ENCODE data around the gene RIN3. TPM values are rescaled to one million over a fixed set of nuclear protein-coding genes. Genes with fewer than 3 reads are reported as not detected.
A peak's percentile ranks its signal among the peaks of the same experiment; 100 is the strongest.

RIN3 gene
- total RNA-seq, 1 experiment from 2014 or later: 2.4 TPM

DNA sequence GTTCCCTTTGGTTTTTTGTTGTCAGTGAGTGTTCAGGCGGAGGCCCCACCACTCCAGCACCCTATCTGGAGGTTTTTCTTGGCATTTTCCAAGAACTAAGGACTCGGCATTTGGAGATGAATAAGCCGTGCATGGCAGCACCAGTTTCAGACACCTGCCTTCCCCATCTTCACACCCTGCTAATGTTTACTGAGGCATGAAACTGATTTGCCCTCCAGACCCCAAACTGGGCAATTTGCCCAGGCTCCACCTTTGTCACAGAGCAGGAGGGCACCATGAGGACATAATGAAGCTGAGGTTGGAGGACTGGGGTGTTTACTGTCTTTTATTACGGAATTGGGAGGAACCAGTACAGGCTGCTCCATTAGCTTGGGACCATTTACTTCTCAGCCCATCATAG is 121.5 kb downstream of the RIN3 start:
- ChIA-PET POLR2A (ENCODE audit: low non-redundant PET) (no interaction called here), CTCF (no interaction called here)
- no TSS peak for BruUV-seq (replicated peaks)
- intact Hi-C loops (cut with micrococcal nuclease; ENCODE audit: unreplicated experiment): no loop called here
- Histone ChIP-seq H3K4me1 (ENCODE audit: insufficient read depth, low read length, poor library complexity, severe bottlenecking) (peaks cover 5% of the 10 kb centered on the region), H3K27ac (ENCODE audit: low read depth, low read length, poor library complexity, severe bottlenecking) (no peak overlapping the region), H3K36me3 (ENCODE audit: insufficient read depth, low read length, poor library complexity, severe bottlenecking) (no peaks in the 10 kb centered on the region), H3K9me3 (ENCODE audit: low read depth, low read length, poor library complexity, severe bottlenecking) (no peaks in the 10 kb centered on the region), H3K4me3 (ENCODE audit: low read depth, low read length, poor library complexity, severe bottlenecking) (no peak overlapping the region), H3K27me3 (replicated peaks; ENCODE audit: insufficient read depth, low read depth, low read length, poor library complexity) (no peaks in the 10 kb centered on the region)
- no peak for TF ChIP-seq EZH2 (IDR thresholded peaks at IDR 0.05; ENCODE audit: borderline replicate concordance, low read depth, low read length, poor library complexity, severe bottlenecking)
- TF ChIP-seq, protein P1, sequence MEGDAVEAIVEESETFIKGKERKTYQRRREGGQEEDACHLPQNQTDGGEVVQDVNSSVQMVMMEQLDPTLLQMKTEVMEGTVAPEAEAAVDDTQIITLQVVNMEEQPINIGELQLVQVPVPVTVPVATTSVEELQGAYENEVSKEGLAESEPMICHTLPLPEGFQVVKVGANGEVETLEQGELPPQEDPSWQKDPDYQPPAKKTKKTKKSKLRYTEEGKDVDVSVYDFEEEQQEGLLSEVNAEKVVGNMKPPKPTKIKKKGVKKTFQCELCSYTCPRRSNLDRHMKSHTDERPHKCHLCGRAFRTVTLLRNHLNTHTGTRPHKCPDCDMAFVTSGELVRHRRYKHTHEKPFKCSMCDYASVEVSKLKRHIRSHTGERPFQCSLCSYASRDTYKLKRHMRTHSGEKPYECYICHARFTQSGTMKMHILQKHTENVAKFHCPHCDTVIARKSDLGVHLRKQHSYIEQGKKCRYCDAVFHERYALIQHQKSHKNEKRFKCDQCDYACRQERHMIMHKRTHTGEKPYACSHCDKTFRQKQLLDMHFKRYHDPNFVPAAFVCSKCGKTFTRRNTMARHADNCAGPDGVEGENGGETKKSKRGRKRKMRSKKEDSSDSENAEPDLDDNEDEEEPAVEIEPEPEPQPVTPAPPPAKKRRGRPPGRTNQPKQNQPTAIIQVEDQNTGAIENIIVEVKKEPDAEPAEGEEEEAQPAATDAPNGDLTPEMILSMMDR (conservative IDR thresholded peaks at IDR 0.05; ENCODE audit: low read depth, low read length): no peak
- DNase-seq (ENCODE audit: low spot score): no peak

DNA sequence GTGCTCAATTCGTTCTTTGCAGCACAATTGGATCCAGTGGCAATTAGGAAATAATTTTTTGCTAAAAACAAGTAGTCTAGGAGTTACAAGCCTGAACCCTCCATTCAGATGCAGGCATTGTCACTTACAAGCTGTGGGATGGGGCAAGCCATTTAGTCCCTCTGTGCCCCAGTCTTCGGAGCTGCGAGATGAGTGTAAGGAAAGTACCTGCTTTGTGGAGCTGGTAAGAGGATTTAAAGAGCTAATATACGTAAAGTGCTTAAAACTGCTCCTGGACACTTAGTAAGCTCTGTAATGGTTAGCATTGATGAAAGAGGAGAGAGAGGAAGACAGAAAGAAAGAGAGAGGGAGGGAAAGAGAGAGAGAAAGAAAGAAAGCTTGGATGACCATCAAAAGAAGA is 122.3 kb downstream of the RIN3 start:
- Histone ChIP-seq H3K9me3 (ENCODE audit: low read depth, low read length, poor library complexity, severe bottlenecking) (no peaks in the 10 kb centered on the region), H3K27me3 (replicated peaks; ENCODE audit: insufficient read depth, low read depth, low read length, poor library complexity) (no peaks in the 10 kb centered on the region), H3K4me1 (ENCODE audit: insufficient read depth, low read length, poor library complexity, severe bottlenecking) (peaks cover 5% of the 10 kb centered on the region), H3K4me3 (ENCODE audit: low read depth, low read length, poor library complexity, severe bottlenecking) (no peak overlapping the region), H3K27ac (ENCODE audit: low read depth, low read length, poor library complexity, severe bottlenecking) (no peak overlapping the region), H3K36me3 (ENCODE audit: insufficient read depth, low read length, poor library complexity, severe bottlenecking) (no peaks in the 10 kb centered on the region)
- DNase-seq (ENCODE audit: low spot score): no peak
- TF ChIP-seq, protein P1 (conservative IDR thresholded peaks at IDR 0.05; ENCODE audit: low read depth, low read length): no peak
- no peak for TF ChIP-seq EZH2 (IDR thresholded peaks at IDR 0.05; ENCODE audit: borderline replicate concordance, low read depth, low read length, poor library complexity, severe bottlenecking)
- no TSS peak for BruUV-seq (replicated peaks)
- intact Hi-C loops (cut with micrococcal nuclease; ENCODE audit: unreplicated experiment): no loop called here
- ChIA-PET POLR2A (ENCODE audit: low non-redundant PET) (no interaction called here), CTCF (interaction anchor here (0.6 kb wide), 1 partner anchor 53 kb away, joined by 3 read pairs; no protein-coding TSS in a partner anchor)

DNA sequence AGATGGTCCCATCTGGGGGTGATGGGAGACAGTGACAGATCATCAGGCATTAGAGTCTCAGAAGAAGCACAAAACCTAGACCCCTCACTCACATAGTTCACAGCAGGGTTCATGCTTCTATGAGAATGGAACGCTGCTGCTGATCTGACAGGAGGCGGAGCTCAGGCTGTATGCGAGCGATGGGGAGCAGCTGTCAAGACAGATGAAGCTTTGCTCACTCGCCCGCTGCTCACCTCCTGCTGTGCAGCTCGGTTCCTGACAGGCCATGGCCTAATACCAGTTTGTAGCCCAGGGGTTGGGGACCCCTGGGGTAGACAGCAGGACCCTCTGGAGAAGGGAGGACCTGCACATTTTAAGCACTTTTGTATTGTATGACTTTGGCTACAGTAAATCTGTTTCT is 123.6 kb downstream of the RIN3 start:
- Histone ChIP-seq H3K4me1 (ENCODE audit: insufficient read depth, low read length, poor library complexity, severe bottlenecking) (peaks cover 5% of the 10 kb centered on the region), H3K9me3 (ENCODE audit: low read depth, low read length, poor library complexity, severe bottlenecking) (no peaks in the 10 kb centered on the region), H3K27me3 (replicated peaks; ENCODE audit: insufficient read depth, low read depth, low read length, poor library complexity) (no peaks in the 10 kb centered on the region), H3K27ac (ENCODE audit: low read depth, low read length, poor library complexity, severe bottlenecking) (no peak overlapping the region), H3K4me3 (ENCODE audit: low read depth, low read length, poor library complexity, severe bottlenecking) (no peak overlapping the region), H3K36me3 (ENCODE audit: insufficient read depth, low read length, poor library complexity, severe bottlenecking) (no peaks in the 10 kb centered on the region)
- ChIA-PET CTCF (no interaction called here), POLR2A (ENCODE audit: low non-redundant PET) (no interaction called here)
- intact Hi-C loops (cut with micrococcal nuclease; ENCODE audit: unreplicated experiment): no loop called here
- peak; percentile 58 for DNase-seq (ENCODE audit: low spot score)
- BruUV-seq (replicated peaks): no TSS peak
- TF ChIP-seq, protein P1 (conservative IDR thresholded peaks at IDR 0.05; ENCODE audit: low read depth, low read length): no peak
- no peak for TF ChIP-seq EZH2 (IDR thresholded peaks at IDR 0.05; ENCODE audit: borderline replicate concordance, low read depth, low read length, poor library complexity, severe bottlenecking)
